LNCaP clone FGC (cell line): ENCODE data around the gene KREMEN1.
A peak's percentile ranks its signal among the peaks of the same experiment; 100 is the strongest.

Experiments
- DNase-seq: peaks from one replicate; pipeline ENCODE4 v3.0.0-alpha.2; 2011; ENCODE audit warnings: low read depth
- H3K4me3 ChIP-seq: 2 replicates; pipeline ENCODE4 v1.5.1; 2011; ENCODE audit warnings: mild to moderate bottlenecking, low read depth, low read length, control low read depth
- TF ChIP-seq, protein P1 (sequence below): IDR thresholded peaks from 2 replicates; pipeline ENCODE4 v1.5.1; 2012; ENCODE audit warnings: mild to moderate bottlenecking; ENCODE audit not compliant: control insufficient read depth, insufficient read depth; ENCODE audit errors: extremely low read depth

KREMEN1 gene

DNA sequence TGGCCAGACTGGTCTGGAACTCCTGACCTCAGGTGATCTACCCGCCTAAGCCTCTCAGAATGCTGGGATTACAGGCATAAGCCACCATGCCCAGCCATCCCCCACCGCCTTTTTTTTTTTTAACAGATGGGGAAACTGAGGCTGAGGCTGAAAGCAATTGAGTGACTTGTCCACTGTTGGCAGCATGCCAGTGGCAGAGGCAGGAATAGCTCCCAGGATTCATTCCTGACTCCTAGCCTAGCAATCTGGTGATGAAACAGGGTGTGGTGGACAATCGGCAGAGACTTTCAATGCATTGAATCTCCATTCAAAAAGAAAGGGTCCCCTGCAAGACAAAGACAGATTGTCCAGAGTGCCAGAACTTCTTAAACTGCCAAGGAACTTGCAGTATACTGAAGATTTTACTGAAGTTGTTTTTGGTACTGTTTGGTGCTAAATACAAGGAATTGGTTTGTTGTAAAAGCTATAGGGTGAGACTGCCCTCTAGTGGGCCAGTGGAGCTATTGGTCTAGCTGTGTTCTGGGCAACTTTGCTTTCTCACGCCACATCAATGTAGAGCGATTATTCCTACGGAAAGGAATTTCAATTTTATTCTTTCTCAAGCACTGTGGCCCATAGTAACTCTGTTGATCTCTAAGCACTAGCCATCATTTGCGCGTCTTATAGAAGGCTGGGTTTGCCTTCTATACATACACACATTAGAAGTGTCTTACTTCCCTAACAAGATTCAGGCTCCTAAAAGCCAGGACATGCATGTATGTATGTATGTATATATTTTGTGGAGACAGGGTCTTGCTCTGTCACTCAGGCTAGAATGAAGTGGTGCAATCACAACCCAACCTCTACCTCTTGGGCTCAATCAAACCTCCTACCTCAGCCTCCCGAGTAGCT, 32.2 kb upstream of the KREMEN1 start:
- TF ChIP-seq, protein P1, sequence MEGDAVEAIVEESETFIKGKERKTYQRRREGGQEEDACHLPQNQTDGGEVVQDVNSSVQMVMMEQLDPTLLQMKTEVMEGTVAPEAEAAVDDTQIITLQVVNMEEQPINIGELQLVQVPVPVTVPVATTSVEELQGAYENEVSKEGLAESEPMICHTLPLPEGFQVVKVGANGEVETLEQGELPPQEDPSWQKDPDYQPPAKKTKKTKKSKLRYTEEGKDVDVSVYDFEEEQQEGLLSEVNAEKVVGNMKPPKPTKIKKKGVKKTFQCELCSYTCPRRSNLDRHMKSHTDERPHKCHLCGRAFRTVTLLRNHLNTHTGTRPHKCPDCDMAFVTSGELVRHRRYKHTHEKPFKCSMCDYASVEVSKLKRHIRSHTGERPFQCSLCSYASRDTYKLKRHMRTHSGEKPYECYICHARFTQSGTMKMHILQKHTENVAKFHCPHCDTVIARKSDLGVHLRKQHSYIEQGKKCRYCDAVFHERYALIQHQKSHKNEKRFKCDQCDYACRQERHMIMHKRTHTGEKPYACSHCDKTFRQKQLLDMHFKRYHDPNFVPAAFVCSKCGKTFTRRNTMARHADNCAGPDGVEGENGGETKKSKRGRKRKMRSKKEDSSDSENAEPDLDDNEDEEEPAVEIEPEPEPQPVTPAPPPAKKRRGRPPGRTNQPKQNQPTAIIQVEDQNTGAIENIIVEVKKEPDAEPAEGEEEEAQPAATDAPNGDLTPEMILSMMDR: peak; percentile 85
- DNase-seq: peak; percentile 45
- H3K4me3 ChIP-seq: no peak overlapping the region

DNA sequence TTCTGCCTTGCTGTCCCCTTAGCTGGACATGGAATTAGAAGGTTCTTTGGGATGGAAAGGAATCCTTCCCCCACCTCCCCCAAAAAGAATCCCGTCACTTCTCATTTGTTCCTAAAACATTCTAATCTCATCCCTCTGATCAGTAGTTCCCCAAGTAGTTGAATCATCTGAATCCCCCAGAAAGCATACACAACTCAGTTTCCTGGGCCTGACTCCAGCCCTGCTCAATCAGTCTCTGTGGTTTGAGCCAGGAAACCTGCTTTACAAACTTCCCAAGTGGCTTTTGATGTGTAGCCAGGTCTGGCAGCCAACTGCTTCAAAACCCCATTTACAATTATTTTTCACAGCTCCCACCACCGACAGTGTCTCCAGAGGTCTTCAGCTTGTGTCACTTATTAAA, 31.4 kb upstream of the KREMEN1 start:
- H3K4me3 ChIP-seq: no peak overlapping the region
- DNase-seq: no peak
- TF ChIP-seq, protein P1: no peak

- TF ChIP-seq, protein P1: no peak
- no peak overlapping the region for H3K4me3 ChIP-seq
- no peak for DNase-seq
Observed at GRCh38 chr22:29043906-29044575, 28.8 kb upstream of the KREMEN1 start.

DNA sequence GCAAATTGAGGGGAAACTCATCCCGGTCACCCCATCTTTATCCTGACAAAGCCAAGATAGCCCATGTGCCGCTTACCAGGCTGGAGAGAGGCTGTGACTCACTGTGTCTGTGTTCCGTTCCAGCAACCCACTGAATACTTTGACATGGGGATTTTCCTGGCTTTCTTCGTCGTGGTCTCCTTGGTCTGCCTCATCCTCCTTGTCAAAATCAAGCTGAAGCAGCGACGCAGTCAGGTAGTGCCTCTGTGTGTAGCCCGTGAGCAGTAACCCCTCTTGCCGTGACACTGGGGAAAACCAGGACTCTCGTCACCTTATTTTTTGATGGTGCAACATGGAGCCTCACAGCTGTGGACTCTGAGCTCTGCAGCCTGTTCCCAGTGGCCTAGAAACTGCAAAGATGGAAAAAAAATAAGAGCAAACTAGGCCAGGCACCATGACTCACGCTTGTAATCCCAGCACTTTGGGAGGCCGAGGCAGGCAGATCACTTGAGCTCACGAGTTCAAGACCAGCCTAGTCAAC, 28.1 kb upstream of the KREMEN1 start:
- DNase-seq: no peak
- TF ChIP-seq, protein P1: no peak
- no peak overlapping the region for H3K4me3 ChIP-seq

GRCh38 chr22:29048822-29049654, 23.8 kb upstream of the KREMEN1 start:
- no peak for DNase-seq
- H3K4me3 ChIP-seq: no peak overlapping the region
- TF ChIP-seq, protein P1: no peak

DNA sequence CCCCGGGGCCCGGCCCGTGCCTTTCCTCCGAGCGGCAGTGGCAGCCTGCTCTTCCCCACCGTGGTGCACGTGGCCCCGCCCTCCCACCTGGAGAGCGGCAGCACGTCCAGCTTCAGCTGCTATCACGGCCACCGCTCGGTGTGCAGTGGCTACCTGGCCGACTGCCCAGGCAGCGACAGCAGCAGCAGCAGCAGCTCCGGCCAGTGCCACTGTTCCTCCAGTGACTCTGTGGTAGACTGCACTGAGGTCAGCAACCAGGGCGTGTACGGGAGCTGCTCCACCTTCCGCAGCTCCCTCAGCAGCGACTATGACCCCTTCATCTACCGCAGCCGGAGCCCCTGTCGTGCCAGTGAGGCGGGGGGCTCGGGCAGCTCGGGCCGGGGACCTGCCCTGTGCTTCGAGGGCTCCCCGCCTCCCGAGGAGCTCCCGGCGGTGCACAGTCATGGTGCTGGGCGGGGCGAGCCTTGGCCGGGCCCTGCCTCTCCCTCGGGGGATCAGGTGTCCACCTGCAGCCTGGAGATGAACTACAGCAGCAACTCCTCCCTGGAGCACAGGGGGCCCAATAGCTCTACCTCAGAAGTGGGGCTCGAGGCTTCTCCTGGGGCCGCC, 23.1 kb upstream of the KREMEN1 start:
- no peak for DNase-seq
- TF ChIP-seq, protein P1: no peak
- no peak overlapping the region for H3K4me3 ChIP-seq
